A673 (cell line): ENCODE results near the gene RUNDC3A. TPM values are rescaled to one million over a fixed set of nuclear protein-coding genes. Genes with fewer than 3 reads are reported as not detected.

Experiments
- BruUV-seq: library from RNA; stranded (reverse); fragments of 400-500 nt; replicated peaks from 2 replicates; lab custom pipeline; 2021; lab: Mats Ljungman, UMichigan
- CTCF ChIA-PET: fragments of 300-600 bp; sonication (Branson Sonifier 250); formaldehyde crosslinking; loops from one replicate; lab custom pipeline; 2022; ENCODE audit warnings: antibody characterized with exemption; lab: Charles Lee
- POLR2A ChIA-PET: fragments of 300-600 bp; sonication (Branson Sonifier 250); formaldehyde crosslinking; loops from one replicate; lab custom pipeline; 2022; ENCODE audit warnings: antibody characterized with exemption; ENCODE audit not compliant: low non-redundant PET; lab: Charles Lee
- DNase-seq: peaks from one replicate; pipeline ENCODE4 v3.0.0-alpha.2; 2015; ENCODE audit warnings: low spot score
- H3K27ac ChIP-seq: fragments of 200-600 bp; sonication (generic); 2 replicates; pipeline ENCODE4 v1.5.1; 2016; ENCODE audit warnings: mixed run types, low read depth, mild to moderate bottlenecking, mixed read lengths, antibody characterized with exemption, low read length; ENCODE audit not compliant: poor library complexity, severe bottlenecking
- H3K27me3 ChIP-seq: fragments of 200-600 bp; sonication (generic); replicated peaks from 2 replicates; pipeline ENCODE4 v1.6.1; 2017; ENCODE audit warnings: mixed run types, low read depth, mild to moderate bottlenecking, mixed read lengths, antibody characterized with exemption, low read length; ENCODE audit not compliant: insufficient read depth, poor library complexity
- H3K36me3 ChIP-seq: fragments of 200-600 bp; sonication (generic); 2 replicates; pipeline ENCODE4 v1.6.1; 2016; ENCODE audit warnings: mixed run types, mild to moderate bottlenecking, mixed read lengths, antibody characterized with exemption, low read length; ENCODE audit not compliant: insufficient read depth, poor library complexity, severe bottlenecking
- H3K4me1 ChIP-seq: fragments of 200-600 bp; sonication (generic); 2 replicates; pipeline ENCODE4 v1.6.1; 2017; ENCODE audit warnings: mixed run types, mild to moderate bottlenecking, mixed read lengths, antibody characterized with exemption, low read length; ENCODE audit not compliant: insufficient read depth, poor library complexity, severe bottlenecking
- H3K4me3 ChIP-seq: fragments of 200-600 bp; sonication (generic); 2 replicates; pipeline ENCODE4 v1.5.1; 2016; ENCODE audit warnings: low read depth, mixed run types, mild to moderate bottlenecking, mixed read lengths, low read length; ENCODE audit not compliant: poor library complexity, severe bottlenecking
- H3K9me3 ChIP-seq: fragments of 200-600 bp; sonication (generic); 2 replicates; pipeline ENCODE4 v1.6.1; 2016; ENCODE audit warnings: mixed run types, low read depth, mild to moderate bottlenecking, mixed read lengths, antibody characterized with exemption, low read length; ENCODE audit not compliant: poor library complexity, severe bottlenecking
- EZH2 ChIP-seq: fragments of 200-600 bp; sonication (generic); IDR thresholded peaks from 2 replicates; pipeline ENCODE4 v1.6.1; 2017; ENCODE audit warnings: borderline replicate concordance, low read depth, mild to moderate bottlenecking, mixed read lengths, antibody characterized with exemption, low read length; ENCODE audit not compliant: poor library complexity, severe bottlenecking
- intact Hi-C: fragments of 100-400 bp; cut with micrococcal nuclease; formaldehyde crosslinking; loops from one replicate; pipeline ENCODE4 v1.10.0; 2022; ENCODE audit not compliant: unreplicated experiment
- total RNA-seq: library from RNA; stranded (reverse); gene quantifications from 2 replicates; pipeline ENCODE4 v1.2.3, GENCODE V29; 2021
- TF ChIP-seq, protein P1 (sequence below): fragments of 300-800, 200-600 bp; sonication (generic); conservative IDR thresholded peaks from 2 replicates; pipeline ENCODE4 v1.5.1; 2017; ENCODE audit warnings: low read depth, mild to moderate bottlenecking, antibody characterized with exemption, low read length, moderate library complexity, mixed read lengths

Gene RUNDC3A
- total RNA-seq, 1 experiment from 2014 or later: 0.56 TPM

DNA sequence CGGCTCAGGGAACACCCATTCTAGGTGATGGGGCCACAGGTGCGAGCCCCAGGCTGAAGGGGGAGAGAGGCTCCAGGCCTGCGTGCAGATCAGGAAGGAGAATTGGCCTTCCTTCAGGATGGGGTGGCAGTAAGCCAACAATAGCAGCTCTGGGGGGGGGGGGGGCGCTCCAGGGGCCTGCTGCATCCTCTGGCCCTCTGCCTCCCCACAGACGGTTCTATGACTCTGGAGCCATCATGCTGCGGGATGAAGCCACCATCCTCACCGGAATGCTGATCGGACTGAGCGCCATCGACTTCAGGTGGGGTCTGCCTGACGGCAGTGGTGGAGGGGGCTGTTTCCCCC is 6.1 kb downstream of the RUNDC3A start:
- Histone ChIP-seq H3K36me3 (no peaks in the 10 kb centered on the region), H3K9me3 (no peaks in the 10 kb centered on the region), H3K4me3 (no peak overlapping the region), H3K27ac (no peak overlapping the region), H3K4me1 (no peaks in the 10 kb centered on the region), H3K27me3 (peaks cover 12% of the 10 kb centered on the region)
- ChIA-PET CTCF (no interaction called here), POLR2A (no interaction called here)
- no peak for DNase-seq
- BruUV-seq: no TSS peak
- intact Hi-C loops: no loop called here
- TF ChIP-seq, protein P1, sequence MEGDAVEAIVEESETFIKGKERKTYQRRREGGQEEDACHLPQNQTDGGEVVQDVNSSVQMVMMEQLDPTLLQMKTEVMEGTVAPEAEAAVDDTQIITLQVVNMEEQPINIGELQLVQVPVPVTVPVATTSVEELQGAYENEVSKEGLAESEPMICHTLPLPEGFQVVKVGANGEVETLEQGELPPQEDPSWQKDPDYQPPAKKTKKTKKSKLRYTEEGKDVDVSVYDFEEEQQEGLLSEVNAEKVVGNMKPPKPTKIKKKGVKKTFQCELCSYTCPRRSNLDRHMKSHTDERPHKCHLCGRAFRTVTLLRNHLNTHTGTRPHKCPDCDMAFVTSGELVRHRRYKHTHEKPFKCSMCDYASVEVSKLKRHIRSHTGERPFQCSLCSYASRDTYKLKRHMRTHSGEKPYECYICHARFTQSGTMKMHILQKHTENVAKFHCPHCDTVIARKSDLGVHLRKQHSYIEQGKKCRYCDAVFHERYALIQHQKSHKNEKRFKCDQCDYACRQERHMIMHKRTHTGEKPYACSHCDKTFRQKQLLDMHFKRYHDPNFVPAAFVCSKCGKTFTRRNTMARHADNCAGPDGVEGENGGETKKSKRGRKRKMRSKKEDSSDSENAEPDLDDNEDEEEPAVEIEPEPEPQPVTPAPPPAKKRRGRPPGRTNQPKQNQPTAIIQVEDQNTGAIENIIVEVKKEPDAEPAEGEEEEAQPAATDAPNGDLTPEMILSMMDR: no peak
- TF ChIP-seq EZH2: no peak

- ChIA-PET CTCF (no interaction called here), POLR2A (no interaction called here)
- Histone ChIP-seq H3K27ac (no peak overlapping the region), H3K4me1 (no peaks in the 10 kb centered on the region), H3K9me3 (no peaks in the 10 kb centered on the region), H3K4me3 (no peak overlapping the region), H3K36me3 (no peaks in the 10 kb centered on the region), H3K27me3 (peaks cover 12% of the 10 kb centered on the region)
- BruUV-seq: no TSS peak
- intact Hi-C loops: no loop called here
- TF ChIP-seq, protein P1: no peak
- no peak for TF ChIP-seq EZH2
- DNase-seq: peak; percentile 7
These were observed 6.7 kb downstream of the RUNDC3A start for GRCh38 chr17:44314869-44315661.

GRCh38 chr17:44315760-44316731 is 7.6 kb downstream of the RUNDC3A start:
- no peaks in the 10 kb centered on the region for H3K36me3 ChIP-seq
- no TSS peak for BruUV-seq
- no peak overlapping the region for H3K4me3 ChIP-seq
- TF ChIP-seq, protein P1: no peak
- TF ChIP-seq EZH2: no peak
- intact Hi-C loops: no loop called here
- H3K9me3 ChIP-seq: no peaks in the 10 kb centered on the region
- no peak overlapping the region for H3K27ac ChIP-seq
- H3K4me1 ChIP-seq: no peaks in the 10 kb centered on the region
- H3K27me3 ChIP-seq: peaks cover 12% of the 10 kb centered on the region
- DNase-seq: no peak
- POLR2A ChIA-PET: no interaction called here
- CTCF ChIA-PET: no interaction called here
